CD4-positive, alpha-beta T cell treated with Interleukin-2 at 100 ng/mL for 4 hours (primary cell): ENCODE data around the gene TTC6.

ENCODE experiments used
- DNase-seq: peaks from one replicate; pipeline ENCODE4 v3.0.0-alpha.2; 2020; ENCODE audit warnings: low spot score

The TTC6 gene

DNA sequence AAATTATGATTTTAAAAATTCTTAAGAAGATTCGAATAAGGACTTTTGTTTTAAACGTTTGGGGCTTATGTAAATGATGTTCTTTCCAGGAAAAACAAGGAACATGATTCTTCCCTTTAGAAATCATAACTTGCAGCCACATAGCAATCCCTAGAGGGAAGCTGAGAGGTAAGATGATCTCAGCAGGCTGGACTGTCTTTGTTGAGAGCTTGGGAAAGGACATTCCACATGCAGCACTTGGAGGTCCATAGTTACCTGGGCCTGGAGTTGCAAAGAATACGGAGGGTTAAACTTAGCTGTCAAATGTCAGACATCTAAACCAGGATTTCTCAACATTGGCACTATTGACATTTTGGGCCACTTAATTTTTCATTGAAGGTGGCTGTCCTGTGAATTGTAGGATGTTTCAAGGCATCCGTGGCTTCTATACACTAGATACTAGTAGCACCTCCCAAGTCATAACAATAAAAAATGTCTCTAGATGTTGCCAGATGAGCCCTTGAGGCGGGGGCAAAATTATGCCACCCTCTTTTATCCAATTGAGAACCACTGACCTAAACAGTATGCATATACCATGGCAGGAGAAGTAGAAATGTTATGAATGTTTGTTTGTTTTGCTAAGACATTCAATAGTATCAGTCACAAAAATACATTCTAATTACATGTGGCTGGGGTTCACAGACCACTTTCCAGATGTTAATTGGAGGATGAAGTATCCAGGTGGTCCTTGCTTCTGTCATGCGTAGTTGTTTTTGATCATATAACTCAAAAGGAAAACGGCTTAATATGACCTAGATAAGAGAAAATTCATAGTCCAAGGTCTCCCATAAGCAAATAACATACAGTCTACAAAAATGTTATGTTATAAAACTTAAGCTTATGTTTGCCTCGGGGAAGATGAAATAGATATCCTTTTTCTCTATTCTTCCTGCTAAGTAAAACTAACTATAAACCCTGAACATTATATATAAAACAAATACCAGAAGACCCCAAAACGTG is 30.5 kb downstream of the TTC6 start:
- DNase-seq: no peak

DNA sequence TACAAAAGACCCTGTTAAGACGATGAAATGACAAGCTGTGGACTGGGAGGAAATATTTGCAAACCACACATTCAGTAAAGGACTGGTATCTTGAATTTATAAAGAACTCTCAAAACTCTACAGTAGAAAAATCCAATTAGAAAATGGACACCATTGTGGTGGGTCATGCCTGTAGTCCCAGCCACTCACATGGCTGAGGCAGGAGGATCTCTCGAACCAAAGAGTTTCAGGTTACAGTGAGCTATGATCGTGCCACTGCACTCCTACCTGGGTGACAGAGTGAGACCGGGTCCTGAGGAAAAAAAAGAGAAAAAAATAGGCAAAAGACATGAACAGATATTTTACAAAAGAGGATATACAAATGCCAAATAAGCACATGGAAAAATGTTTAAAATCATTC is 41.9 kb downstream of the TTC6 start:
- DNase-seq: no peak

DNA sequence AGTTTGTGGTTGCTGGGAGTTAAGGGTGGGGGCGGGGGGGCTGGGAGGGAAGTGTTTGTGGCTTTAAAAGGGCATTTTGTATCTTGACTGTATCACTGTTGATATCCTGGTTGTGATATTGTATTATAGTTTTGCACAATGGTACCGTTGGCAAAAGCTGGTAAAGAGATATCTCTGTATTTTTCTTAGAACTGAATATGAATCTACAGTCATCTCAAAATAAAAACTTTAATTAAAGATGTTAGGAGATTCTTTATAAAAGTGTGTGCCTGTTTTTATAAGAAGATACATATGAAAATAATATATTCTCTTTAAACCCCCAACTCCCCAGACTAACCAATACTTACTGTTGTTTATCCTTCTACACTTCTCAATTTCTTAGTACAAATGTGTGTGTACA is 43.2 kb downstream of the TTC6 start:
- no peak for DNase-seq

DNA sequence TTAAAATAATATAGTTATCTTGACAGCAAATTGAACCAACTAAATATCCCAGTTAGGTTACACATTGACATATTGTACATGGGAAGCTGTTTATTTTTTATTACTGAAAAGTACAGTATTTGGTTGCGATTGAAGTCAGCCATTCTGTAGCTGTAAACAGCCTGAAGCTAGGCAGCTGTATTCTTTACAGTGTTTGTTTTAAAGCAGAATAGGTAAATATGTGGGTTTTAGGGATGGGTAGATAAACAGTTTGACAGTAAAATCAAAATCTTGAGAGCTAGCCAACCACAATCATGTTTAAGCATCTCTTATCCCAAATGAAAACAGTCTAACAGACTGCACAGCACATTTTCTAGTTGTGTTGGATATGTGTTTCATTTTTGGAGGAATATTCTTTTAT is 45.7 kb downstream of the TTC6 start:
- DNase-seq: no peak

GRCh38 chr14:37642125-37642524 is 46.7 kb downstream of the TTC6 start:
- no peak for DNase-seq

- no peak for DNase-seq
Measured at GRCh38 chr14:37643701-37644100, 48.3 kb downstream of the TTC6 start.
